Testis (tissue), 2 donors: ENCODE data around the gene RIOX2.

Experiments
- POLR2A ChIP-seq: fragments of 450-650 bp; IDR thresholded peaks from one replicate; pipeline ENCODE4 v1.6.1; 2017; ENCODE audit warnings: antibody characterized with exemption, mild to moderate bottlenecking, moderate library complexity
- TF ChIP-seq, protein P1 (sequence below), 3 experiments: fragments of 450-650 bp in 2 of 3; fragments of 200-600 bp in 1 of 3; sonication (generic) in 1 of 3; IDR thresholded peaks; one replicate each; pipeline ENCODE4 v1.5.1; 2016 to 2019; ENCODE audit warnings: antibody characterized with exemption in 3 of 3, mild to moderate bottlenecking in 2 of 3, moderate library complexity in 1 of 3

DNA sequence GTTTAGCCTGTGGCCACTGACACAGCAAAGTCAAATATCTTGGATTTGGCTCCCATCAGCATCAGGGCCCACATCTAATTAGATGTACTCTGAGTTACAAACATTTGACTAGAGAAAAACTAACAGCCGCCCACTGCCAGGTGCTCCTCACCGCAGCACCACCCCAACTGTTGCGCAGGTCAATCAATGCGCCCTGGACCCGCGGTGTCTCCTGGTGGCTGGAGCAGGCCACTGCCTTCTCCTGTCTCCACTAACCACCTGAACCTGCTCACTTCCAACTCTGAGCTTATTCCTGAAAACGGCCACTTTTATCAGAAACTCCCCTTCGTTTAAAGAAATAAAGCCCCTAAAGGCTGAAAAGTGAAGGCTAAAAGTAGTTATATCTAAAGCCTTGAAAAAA lies 4.3 kb downstream of the RIOX2 start:
- no peak for TF ChIP-seq POLR2A
- TF ChIP-seq, protein P1, sequence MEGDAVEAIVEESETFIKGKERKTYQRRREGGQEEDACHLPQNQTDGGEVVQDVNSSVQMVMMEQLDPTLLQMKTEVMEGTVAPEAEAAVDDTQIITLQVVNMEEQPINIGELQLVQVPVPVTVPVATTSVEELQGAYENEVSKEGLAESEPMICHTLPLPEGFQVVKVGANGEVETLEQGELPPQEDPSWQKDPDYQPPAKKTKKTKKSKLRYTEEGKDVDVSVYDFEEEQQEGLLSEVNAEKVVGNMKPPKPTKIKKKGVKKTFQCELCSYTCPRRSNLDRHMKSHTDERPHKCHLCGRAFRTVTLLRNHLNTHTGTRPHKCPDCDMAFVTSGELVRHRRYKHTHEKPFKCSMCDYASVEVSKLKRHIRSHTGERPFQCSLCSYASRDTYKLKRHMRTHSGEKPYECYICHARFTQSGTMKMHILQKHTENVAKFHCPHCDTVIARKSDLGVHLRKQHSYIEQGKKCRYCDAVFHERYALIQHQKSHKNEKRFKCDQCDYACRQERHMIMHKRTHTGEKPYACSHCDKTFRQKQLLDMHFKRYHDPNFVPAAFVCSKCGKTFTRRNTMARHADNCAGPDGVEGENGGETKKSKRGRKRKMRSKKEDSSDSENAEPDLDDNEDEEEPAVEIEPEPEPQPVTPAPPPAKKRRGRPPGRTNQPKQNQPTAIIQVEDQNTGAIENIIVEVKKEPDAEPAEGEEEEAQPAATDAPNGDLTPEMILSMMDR (IDR thresholded peaks at IDR 0.05) = no peak
